HEK293 (cell line): Measurements from ENCODE around the gene TMEM150B.

Experiments used
- CTCF ChIA-PET: fragments of 350-600 bp; formaldehyde crosslinking; extraction: SDS; loops from one replicate; lab custom pipeline; 2021; ENCODE audit warnings: antibody characterized with exemption; lab: Yijun Ruan, JAX
- POLR2A ChIA-PET: fragments of 300-600 bp; formaldehyde crosslinking; extraction: SDS; loops from one replicate; lab custom pipeline; 2020; ENCODE audit warnings: antibody characterized with exemption, inconsistent platforms; lab: Yijun Ruan, JAX
- H3K27ac ChIP-seq: fragments of 200-500 bp; sonication (Bioruptor generic); 2 replicates; pipeline ENCODE4 v1.5.1; 2014; ENCODE audit warnings: low read depth, low read length, control low read depth, inconsistent platforms; ENCODE audit errors: extremely low read depth
- H3K36me3 ChIP-seq, 2 experiments: fragments of 200-500 bp in 1 of 2; sonication (Bioruptor generic) in 1 of 2; 1 replicate in 1 of 2; 2 replicates in 1 of 2; pipeline ENCODE4 v1.5.1; 2014 to 2017; ENCODE audit warnings: inconsistent platforms in 2 of 2, low read length in 2 of 2; ENCODE audit not compliant: control insufficient read depth in 2 of 2, insufficient read depth in 1 of 2
- H3K4me1 ChIP-seq: fragments of 200-500 bp; sonication (Bioruptor generic); 2 replicates; pipeline ENCODE4 v1.5.1; 2014; ENCODE audit warnings: mild to moderate bottlenecking, low read length, inconsistent platforms; ENCODE audit not compliant: control insufficient read depth, insufficient read depth
- H3K4me3 ChIP-seq: 2 replicates; pipeline ENCODE4 v1.5.1; 2011; ENCODE audit warnings: low read depth, mild to moderate bottlenecking, control low read depth, low read length, moderate library complexity
- H3K9me3 ChIP-seq: fragments of 200-500 bp; sonication (Bioruptor generic); 2 replicates; pipeline ENCODE4 v1.5.1; 2014; ENCODE audit warnings: low read depth, low read length, inconsistent platforms; ENCODE audit not compliant: control insufficient read depth, insufficient read depth
- ELK4 ChIP-seq: IDR thresholded peaks from 2 replicates; pipeline ENCODE4 v1.6.1; 2011; ENCODE audit warnings: mild to moderate bottlenecking, low read depth, low read length, borderline replicate concordance
- GLIS1 ChIP-seq: fragments of 450-650 bp; formaldehyde crosslinking; IDR thresholded peaks from 2 replicates; pipeline ENCODE4 v1.5.1; 2016; ENCODE audit warnings: missing biosample characterization, missing genetic modification characterization
- PATZ1 ChIP-seq: fragments of 450-650 bp; formaldehyde crosslinking; IDR thresholded peaks from 2 replicates; pipeline ENCODE4 v1.5.1; 2016; ENCODE audit warnings: missing biosample characterization, missing genetic modification characterization
- SCRT1 ChIP-seq: fragments of 450-650 bp; formaldehyde crosslinking; IDR thresholded peaks from 2 replicates; pipeline ENCODE4 v1.5.1; 2016; ENCODE audit warnings: missing biosample characterization, missing genetic modification characterization, borderline replicate concordance
- SCRT2 ChIP-seq: fragments of 450-650 bp; formaldehyde crosslinking; IDR thresholded peaks from 2 replicates; pipeline ENCODE4 v1.5.1; 2016; ENCODE audit warnings: missing biosample characterization, missing genetic modification characterization
- SETDB1 ChIP-seq: IDR thresholded peaks from one replicate; pipeline ENCODE4 v1.6.1; 2017; ENCODE audit warnings: mild to moderate bottlenecking, low read length, moderate library complexity, mixed read lengths; ENCODE audit not compliant: insufficient read length
- TCF7L2 ChIP-seq: IDR thresholded peaks from 2 replicates; pipeline ENCODE4 v1.6.1; 2011; ENCODE audit warnings: low read depth, mild to moderate bottlenecking, inconsistent platforms, low read length, moderate library complexity, borderline replicate concordance
- ZNF157 ChIP-seq: fragments of 450-650 bp; formaldehyde crosslinking; IDR thresholded peaks from 2 replicates; pipeline ENCODE4 v1.5.1; 2016; ENCODE audit warnings: missing biosample characterization, missing genetic modification characterization
- ZNF223 ChIP-seq: fragments of 450-650 bp; formaldehyde crosslinking; IDR thresholded peaks from 2 replicates; pipeline ENCODE4 v1.5.1; 2016; ENCODE audit warnings: missing biosample characterization, missing genetic modification characterization
- ZNF266 ChIP-seq: fragments of 450-650 bp; formaldehyde crosslinking; IDR thresholded peaks from 2 replicates; pipeline ENCODE4 v1.5.1; 2016; ENCODE audit warnings: missing biosample characterization, missing genetic modification characterization, low read depth
- ZNF274 ChIP-seq, 2 experiments: fragments of 200-500 bp in 1 of 2; fragments of 450-650 bp in 1 of 2; sonication (Bioruptor generic) in 1 of 2; formaldehyde crosslinking in 1 of 2; IDR thresholded peaks; 2 replicates each; pipeline versions ENCODE4 v1.5.1 to v1.6.1; 2014 to 2016; ENCODE audit warnings: borderline replicate concordance in 1 of 2, inconsistent platforms in 1 of 2, low read length in 1 of 2, missing biosample characterization in 1 of 2, missing genetic modification characterization in 1 of 2
- ZNF404 ChIP-seq: fragments of 450-650 bp; formaldehyde crosslinking; IDR thresholded peaks from 2 replicates; pipeline ENCODE4 v1.5.1; 2017; ENCODE audit warnings: missing biosample characterization, missing genetic modification characterization
- ZNF433 ChIP-seq: fragments of 450-650 bp; formaldehyde crosslinking; IDR thresholded peaks from 2 replicates; pipeline ENCODE4 v1.5.1; 2016; ENCODE audit warnings: missing biosample characterization, missing genetic modification characterization, low read depth
- ZNF521 ChIP-seq: fragments of 450-650 bp; formaldehyde crosslinking; IDR thresholded peaks from 2 replicates; pipeline ENCODE4 v1.5.1; 2017; ENCODE audit warnings: missing biosample characterization, mild to moderate bottlenecking, missing genetic modification characterization
- ZNF530 ChIP-seq: fragments of 450-650 bp; formaldehyde crosslinking; IDR thresholded peaks from 2 replicates; pipeline ENCODE4 v1.5.1; 2016; ENCODE audit warnings: low read depth, missing biosample characterization, missing genetic modification characterization
- ZNF549 ChIP-seq: fragments of 450-650 bp; IDR thresholded peaks from 2 replicates; pipeline ENCODE4 v1.5.1; 2018; ENCODE audit warnings: missing biosample characterization, missing genetic modification characterization, mild to moderate bottlenecking, inconsistent platforms, moderate library complexity
- ZNF580 ChIP-seq: fragments of 450-650 bp; formaldehyde crosslinking; IDR thresholded peaks from 2 replicates; pipeline ENCODE4 v1.5.1; 2016; ENCODE audit warnings: missing biosample characterization, missing genetic modification characterization
- ZNF621 ChIP-seq: fragments of 450-650 bp; formaldehyde crosslinking; IDR thresholded peaks from 2 replicates; pipeline ENCODE4 v1.5.1; 2017; ENCODE audit warnings: missing biosample characterization, missing genetic modification characterization
- ZNF658 ChIP-seq: fragments of 450-650 bp; formaldehyde crosslinking; IDR thresholded peaks from 2 replicates; pipeline ENCODE4; 2016; ENCODE audit warnings: missing biosample characterization, missing genetic modification characterization
- ZNF76 ChIP-seq: fragments of 450-650 bp; formaldehyde crosslinking; IDR thresholded peaks from 2 replicates; pipeline ENCODE4; 2016; ENCODE audit warnings: low read depth, missing biosample characterization, missing genetic modification characterization, borderline replicate concordance
- ZNF768 ChIP-seq: fragments of 450-650 bp; formaldehyde crosslinking; IDR thresholded peaks from 2 replicates; pipeline ENCODE4 v1.5.1; 2018; ENCODE audit warnings: missing biosample characterization, mild to moderate bottlenecking, missing genetic modification characterization

Gene TMEM150B

GRCh38 chr19:55324662-55325061 lies 479 bp downstream of the TMEM150B start:
- Histone ChIP-seq H3K36me3 (no peaks in the 10 kb centered on the region), H3K4me1 (no peaks in the 10 kb centered on the region), H3K4me3 (no peak overlapping the region), H3K27ac (no peak overlapping the region), H3K9me3 (no peaks in the 10 kb centered on the region)
- POLR2A ChIA-PET = no interaction called here
- TF ChIP-seq ZNF76 (no peak), ZNF266 (tag by site-specific recombination) (no peak), ZNF768 (no peak), ZNF433 (tag by site-specific recombination) (no peak)
- CTCF ChIA-PET = interaction anchor here (1.7 to 6.6 kb wide), 2 partner anchors 23 kb away, joined by 7 to 41 read pairs; no protein-coding TSS in a partner anchor

GRCh38 chr19:55322204-55322885 lies 2.8 kb downstream of the TMEM150B start:
- CTCF ChIA-PET = interaction anchor here (0.9 to 6.6 kb wide), 3 partner anchors 20 to 182 kb away, joined by 3 to 41 read pairs (median 5); no protein-coding TSS in a partner anchor
- POLR2A ChIA-PET = interaction anchor here (0.7 to 3.3 kb wide), 3 partner anchors 10 to 17 kb away, joined by 3 to 21 read pairs (median 4); partner anchors contain the start of gene KMT5C
- no peaks in the 10 kb centered on the region for H3K9me3 ChIP-seq
- H3K4me3 ChIP-seq = no peak overlapping the region
- no peak overlapping the region for H3K27ac ChIP-seq
- TF ChIP-seq ZNF549 (tag by site-specific recombination) (no peak), ZNF621 (tag by site-specific recombination) (no peak), ZNF521 (tag by site-specific recombination) (no peak), ZNF530 (no peak), GLIS1 (tag by site-specific recombination) (no peak), ZNF580 (tag by site-specific recombination) (no peak)
- TF ChIP-seq, all 188 proteins: peak for 0
- no peaks in the 10 kb centered on the region for H3K4me1 ChIP-seq
- H3K36me3 ChIP-seq = no peaks in the 10 kb centered on the region

GRCh38 chr19:55321466-55322137 lies 3.5 kb downstream of the TMEM150B start:
- POLR2A ChIA-PET = interaction anchor here (0.8 to 3.3 kb wide), 7 partner anchors 9 to 86 kb away, joined by 3 to 21 read pairs (median 4); partner anchors contain the start of genes KMT5C, PPP6R1 and UBE2S

GRCh38 chr19:55320844-55321419 lies 4.2 kb downstream of the TMEM150B start:
- POLR2A ChIA-PET = interaction anchor here (1.1 to 3.3 kb wide), 6 partner anchors 18 to 87 kb away, joined by 3 to 21 read pairs (median 4); partner anchors contain the start of genes KMT5C, PPP6R1 and UBE2S
- Histone ChIP-seq H3K4me3 (no peak overlapping the region), H3K4me1 (no peaks in the 10 kb centered on the region)
- TF ChIP-seq ELK4 = no peak
- TF ChIP-seq PATZ1 (tag by site-specific recombination) = no peak
- peak; percentile 95 for TF ChIP-seq SCRT2 (tag by site-specific recombination)
- peak; percentile 91 for TF ChIP-seq SCRT1
- TF ChIP-seq, all 188 proteins: peak for 2
- Histone ChIP-seq H3K27ac (no peak overlapping the region), H3K9me3 (no peaks in the 10 kb centered on the region), H3K36me3 (no peaks in the 10 kb centered on the region)
- CTCF ChIA-PET = interaction anchor here (0.7 to 6.6 kb wide), 5 partner anchors 19 to 519 kb away, joined by 3 to 41 read pairs (median 3); partner anchors contain the start of gene KMT5C

More at GRCh38 chr19:55321466-55322137, 3.5 kb downstream of the TMEM150B start:
- TF ChIP-seq ZNF157 (tag by site-specific recombination) (no peak), ZNF404 (tag by site-specific recombination) (no peak), ZNF274 (IDR thresholded peaks at IDR 0.05; ENCODE audit: low read length) (no peak), ZNF274 (tag by site-specific recombination; IDR thresholded peaks at IDR 0.05; ENCODE audit: borderline replicate concordance) (no peak), SETDB1 (no peak), ZNF658 (tag by site-specific recombination) (no peak), TCF7L2 (no peak), ZNF223 (no peak)
- no peaks in the 10 kb centered on the region for H3K9me3 ChIP-seq
- H3K4me1 ChIP-seq = no peaks in the 10 kb centered on the region
- H3K36me3 ChIP-seq = no peaks in the 10 kb centered on the region
- H3K4me3 ChIP-seq = no peak overlapping the region
- CTCF ChIA-PET = interaction anchor here (0.7 to 6.6 kb wide), 7 partner anchors 18 to 518 kb away, joined by 3 to 41 read pairs (median 3); partner anchors contain the start of gene KMT5C
- H3K27ac ChIP-seq = no peak overlapping the region
